ENCODE data around the gene LACTBL1. TPM values are rescaled to one million over a fixed set of nuclear protein-coding genes. Genes with fewer than 3 reads are reported as not detected.

The LACTBL1 gene
- total RNA-seq, 1 experiment from 2014 or later: not detected

- no peaks in the 10 kb centered on the region; the same call in 1 of the 2 replicates for H3K79me2 ChIP-seq (ENCODE audit: insufficient read depth, low read length)
- Mint-ChIP-seq H3K4me1 (peaks cover 5 to 8% of the 10 kb centered on the region in 2 experiments), H3K4me3 (no peak overlapping the region), H3K9me3 (no peaks in the 10 kb centered on the region; a peak in 1 of 5 replicates), H3K27me3 (ENCODE audit: low read depth) (peaks cover 2% of the 10 kb centered on the region), H3K36me3 (ENCODE audit: insufficient read depth in 1 of 3, low read depth in 3 of 3) (no peaks in the 10 kb centered on the region), H3K27ac (no peak overlapping the region)
- no peak overlapping the region for H3K4me2 ChIP-seq (ENCODE audit: insufficient read depth, insufficient read length, low read length)
- H4K20me1 ChIP-seq (ENCODE audit: control insufficient read depth, insufficient read depth, insufficient read length): no peaks in the 10 kb centered on the region
- no peak overlapping the region for H2BK20ac ChIP-seq (ENCODE audit: low read depth, low read length, poor library complexity, severe bottlenecking)
- H2BK15ac ChIP-seq (ENCODE audit: low read depth, low read length): no peak overlapping the region
- no peak overlapping the region for H3K56ac ChIP-seq (ENCODE audit: insufficient read length, low read depth, low read length)
- no peaks in the 10 kb centered on the region for H3K79me1 ChIP-seq (ENCODE audit: insufficient read depth, low read depth, low read length, poor library complexity, severe bottlenecking)
- no peak overlapping the region for H3T11ph ChIP-seq (ENCODE audit: low read length)
- H2BK5ac ChIP-seq (ENCODE audit: insufficient read length, low read length): no peak overlapping the region
- no peak overlapping the region for H3K14ac ChIP-seq (ENCODE audit: insufficient read depth, low read length)
- H3K27me3 ChIP-seq (ENCODE audit: insufficient read depth, low read length): no peaks in the 10 kb centered on the region
- no peak overlapping the region for H3K27ac ChIP-seq (ENCODE audit: insufficient read length, low read depth, low read length)
- no peak overlapping the region for H3K23ac ChIP-seq (ENCODE audit: insufficient read length, low read depth, low read length)
- TF ChIP-seq, protein P1, sequence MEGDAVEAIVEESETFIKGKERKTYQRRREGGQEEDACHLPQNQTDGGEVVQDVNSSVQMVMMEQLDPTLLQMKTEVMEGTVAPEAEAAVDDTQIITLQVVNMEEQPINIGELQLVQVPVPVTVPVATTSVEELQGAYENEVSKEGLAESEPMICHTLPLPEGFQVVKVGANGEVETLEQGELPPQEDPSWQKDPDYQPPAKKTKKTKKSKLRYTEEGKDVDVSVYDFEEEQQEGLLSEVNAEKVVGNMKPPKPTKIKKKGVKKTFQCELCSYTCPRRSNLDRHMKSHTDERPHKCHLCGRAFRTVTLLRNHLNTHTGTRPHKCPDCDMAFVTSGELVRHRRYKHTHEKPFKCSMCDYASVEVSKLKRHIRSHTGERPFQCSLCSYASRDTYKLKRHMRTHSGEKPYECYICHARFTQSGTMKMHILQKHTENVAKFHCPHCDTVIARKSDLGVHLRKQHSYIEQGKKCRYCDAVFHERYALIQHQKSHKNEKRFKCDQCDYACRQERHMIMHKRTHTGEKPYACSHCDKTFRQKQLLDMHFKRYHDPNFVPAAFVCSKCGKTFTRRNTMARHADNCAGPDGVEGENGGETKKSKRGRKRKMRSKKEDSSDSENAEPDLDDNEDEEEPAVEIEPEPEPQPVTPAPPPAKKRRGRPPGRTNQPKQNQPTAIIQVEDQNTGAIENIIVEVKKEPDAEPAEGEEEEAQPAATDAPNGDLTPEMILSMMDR (conservative IDR thresholded peaks at IDR 0.05): no peak
- no peak overlapping the region for H2BK120ac ChIP-seq (ENCODE audit: low read depth, low read length, poor library complexity, severe bottlenecking)
- H4K5ac ChIP-seq (ENCODE audit: insufficient read length, low read depth, low read length): no peak overlapping the region
- no CpG with 5 or more reads among the region's 3 CpGs for WGBS (ENCODE audit: extremely low coverage, insufficient read length, low lambda C conversion rate)
- H4K8ac ChIP-seq (replicated peaks; ENCODE audit: insufficient read length, low read depth, low read length): no peak overlapping the region
- H2AK5ac ChIP-seq (ENCODE audit: insufficient read length, low read length): no peak overlapping the region
- H2BK12ac ChIP-seq (ENCODE audit: insufficient read length, low read depth, low read length): no peak overlapping the region
- no peak overlapping the region for H4K91ac ChIP-seq (ENCODE audit: insufficient read length, low read depth, low read length)
- H3K4ac ChIP-seq (ENCODE audit: low read depth, low read length): no peak overlapping the region
- H3K9ac ChIP-seq (ENCODE audit: extremely low read depth, insufficient read length, low read length): no peak overlapping the region
- H3K4me1 ChIP-seq (ENCODE audit: insufficient read depth, low read length): no peaks in the 10 kb centered on the region
- H3K9me3 ChIP-seq (ENCODE audit: control insufficient read depth, low read depth, low read length): no peaks in the 10 kb centered on the region
- no peak for DNase-seq
- H2AFZ ChIP-seq (ENCODE audit: low read length): no peak overlapping the region
- no peak overlapping the region for H3K18ac ChIP-seq (ENCODE audit: insufficient read length, low read depth, low read length)
- H3K23me2 ChIP-seq (ENCODE audit: insufficient read length, low read depth, low read length, poor library complexity, severe bottlenecking): no peaks in the 10 kb centered on the region
Measured at GRCh38 chr1:22978299-22978698, 5.6 kb upstream of the LACTBL1 start.
